GM21381 (cell line): ENCODE measurements around the gene CCL28.
"Not testable (repeated sequence)": the region's sequence is repeated elsewhere in the genome, so short reads cannot be mapped to it uniquely, and the experiment has no call there.

Source experiments
- ATAC-seq: cut with Tn5 transposase; IDR thresholded peaks from one replicate; pipeline ENCODE4 v1.9.1; 2021; ENCODE audit warnings: mild to moderate bottlenecking, moderate library complexity; ENCODE audit not compliant: unreplicated experiment

The CCL28 gene

DNA sequence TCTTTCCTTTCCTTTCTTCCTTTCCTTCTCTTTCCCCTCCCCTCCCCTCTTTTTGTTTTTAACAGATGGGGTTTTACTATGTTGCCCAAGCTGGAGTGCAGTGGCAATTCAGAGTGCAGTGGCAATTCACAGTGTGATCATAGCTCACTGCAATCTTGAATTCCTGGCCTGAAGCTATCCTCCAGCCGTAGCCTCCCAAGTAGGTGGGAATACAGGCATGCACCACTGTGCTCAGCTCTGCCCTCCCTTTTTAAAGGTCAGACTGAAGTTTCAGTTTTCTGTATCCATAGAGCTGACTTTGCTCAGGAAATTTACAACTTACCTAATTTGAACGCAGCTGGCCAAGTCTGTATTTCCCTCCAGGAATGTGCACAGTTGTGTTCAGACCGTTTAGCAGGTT lies 696 bp downstream of the CCL28 start:
- ATAC-seq = no peak

DNA sequence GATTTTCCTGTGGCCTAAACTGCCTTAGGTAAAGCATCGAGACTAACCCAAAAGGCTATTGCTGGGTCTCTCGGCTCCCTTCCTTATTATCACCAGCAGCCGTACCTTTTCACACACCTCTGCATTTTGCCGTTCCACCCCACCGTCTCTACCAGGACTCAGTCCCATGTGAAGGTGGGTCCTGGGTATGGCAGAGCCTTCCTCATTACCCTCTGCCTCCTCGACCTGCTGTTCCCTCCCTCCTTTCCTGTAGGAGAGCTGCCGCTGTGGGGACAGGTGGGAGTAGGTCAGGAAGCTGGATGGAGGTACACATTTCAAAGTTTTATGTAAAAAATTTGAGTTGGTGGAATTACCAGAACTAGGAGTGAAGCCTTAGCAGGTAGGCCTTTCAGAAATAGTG lies 1.8 kb downstream of the CCL28 start:
- no peak for ATAC-seq

DNA sequence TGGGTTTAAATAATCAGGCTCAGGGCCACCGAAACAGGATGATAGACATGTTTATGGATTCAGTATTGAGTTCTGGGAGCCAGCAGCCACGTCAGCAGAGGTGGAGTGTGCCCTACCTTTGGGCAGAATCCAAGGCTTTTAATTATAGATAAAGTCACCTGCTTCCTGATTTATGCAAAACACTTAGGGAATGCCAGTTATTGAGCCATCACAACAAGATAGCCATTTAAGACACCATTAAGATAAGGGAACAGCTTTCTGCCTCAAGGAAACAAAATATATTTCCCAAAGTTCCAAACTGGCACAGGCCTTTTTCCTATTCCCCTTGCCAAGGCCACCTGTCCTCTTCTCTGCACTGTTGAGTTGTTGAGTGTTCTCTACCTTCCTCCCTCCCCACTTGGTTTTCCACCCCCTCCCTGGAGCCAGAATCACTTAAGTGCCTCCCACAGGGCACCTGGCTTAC lies 2.4 kb downstream of the CCL28 start:
- ATAC-seq = no peak

DNA sequence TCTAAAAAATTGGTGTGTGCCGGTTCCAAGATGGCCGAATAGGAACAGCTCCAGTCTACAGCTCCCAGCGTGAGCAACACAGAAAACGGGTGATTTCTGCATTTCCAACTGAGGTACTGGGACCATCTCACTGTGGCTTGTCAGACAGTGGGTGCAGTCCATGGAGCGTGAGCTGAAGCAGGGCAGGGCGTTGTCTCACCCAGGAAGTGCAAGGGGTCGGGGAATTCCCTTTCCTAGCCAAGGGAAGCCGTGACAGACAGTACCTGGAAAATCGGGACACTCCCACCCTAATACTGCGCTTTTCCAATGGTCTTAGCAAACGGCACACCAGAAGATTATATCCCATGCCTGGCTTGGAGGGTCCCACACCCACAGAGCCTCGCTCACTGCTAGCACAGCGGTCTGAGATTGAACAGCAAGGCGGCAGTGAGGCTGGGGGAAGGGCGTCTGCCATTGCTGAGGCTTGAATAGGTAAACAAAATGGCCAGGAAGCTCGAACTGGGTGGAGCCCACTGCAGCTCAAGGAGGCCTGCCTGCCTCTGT lies 9.6 kb downstream of the CCL28 start:
- ATAC-seq = not testable (repeated sequence)

DNA sequence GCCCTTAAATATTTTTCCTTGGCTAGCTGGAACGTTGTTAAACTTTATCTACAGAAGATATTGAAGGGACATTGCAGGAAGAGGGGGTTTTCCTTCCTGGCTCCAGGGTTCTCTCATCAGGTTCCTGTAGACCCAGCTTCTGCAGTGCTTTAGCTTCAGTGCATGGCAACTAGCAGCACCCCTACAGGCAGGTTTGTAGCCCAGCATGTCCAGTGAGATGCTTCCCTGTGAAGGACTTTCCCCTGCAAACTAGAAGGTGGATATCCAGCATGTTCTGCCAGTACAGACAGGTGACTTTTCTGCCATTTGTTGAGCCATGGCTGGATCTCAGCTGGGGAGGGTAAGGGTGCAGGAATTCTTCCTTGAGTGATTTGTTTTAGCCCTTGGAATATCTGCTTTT lies 10.4 kb downstream of the CCL28 start:
- no peak for ATAC-seq

DNA sequence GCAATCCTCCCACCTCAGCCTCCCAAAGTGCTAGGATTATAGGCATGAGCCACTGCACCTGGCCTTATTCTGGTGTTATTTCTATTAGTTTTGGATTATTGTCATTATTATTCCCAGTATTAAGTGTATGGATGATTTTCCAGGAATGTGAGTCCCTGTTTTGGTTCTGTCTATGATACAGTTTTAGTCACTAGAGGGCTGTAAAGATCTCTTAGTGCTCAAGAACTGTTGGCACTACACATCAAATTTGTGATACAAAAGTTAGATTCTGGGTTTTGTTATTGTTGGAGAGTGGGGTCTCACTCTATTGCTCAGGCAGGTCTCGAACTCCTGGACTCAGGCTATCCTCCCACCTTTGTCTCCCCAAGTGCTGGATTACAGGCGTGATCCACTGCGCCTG lies 12.1 kb downstream of the CCL28 start:
- ATAC-seq = no peak

DNA sequence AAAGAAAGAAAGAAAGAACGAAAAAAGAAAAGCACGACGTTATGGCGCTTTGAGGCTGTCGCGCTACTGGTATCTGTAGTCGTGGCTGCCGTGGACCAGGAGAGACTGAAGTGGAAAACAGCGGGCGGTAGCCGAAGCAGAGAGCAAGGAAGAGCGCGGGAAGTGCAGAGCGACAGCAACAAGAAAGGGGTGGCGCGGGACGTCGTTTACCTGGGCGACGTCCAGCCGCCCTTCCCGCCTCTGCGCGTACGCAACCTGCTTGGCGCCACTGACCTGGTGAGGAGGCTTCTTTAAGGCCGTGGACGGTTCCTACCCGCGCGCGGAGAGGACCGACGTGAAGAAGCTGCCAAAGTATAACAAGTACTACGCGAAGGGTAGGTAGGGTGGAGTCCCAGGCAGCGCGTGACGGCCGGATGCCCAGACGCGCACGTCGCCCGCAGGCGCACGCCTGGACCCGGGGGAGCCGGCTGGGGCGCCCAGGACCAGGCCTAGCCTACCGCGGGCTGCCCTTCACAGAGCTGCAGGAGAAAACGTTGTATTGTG lies 15.4 kb downstream of the CCL28 start:
- peak; percentile 97 for ATAC-seq

DNA sequence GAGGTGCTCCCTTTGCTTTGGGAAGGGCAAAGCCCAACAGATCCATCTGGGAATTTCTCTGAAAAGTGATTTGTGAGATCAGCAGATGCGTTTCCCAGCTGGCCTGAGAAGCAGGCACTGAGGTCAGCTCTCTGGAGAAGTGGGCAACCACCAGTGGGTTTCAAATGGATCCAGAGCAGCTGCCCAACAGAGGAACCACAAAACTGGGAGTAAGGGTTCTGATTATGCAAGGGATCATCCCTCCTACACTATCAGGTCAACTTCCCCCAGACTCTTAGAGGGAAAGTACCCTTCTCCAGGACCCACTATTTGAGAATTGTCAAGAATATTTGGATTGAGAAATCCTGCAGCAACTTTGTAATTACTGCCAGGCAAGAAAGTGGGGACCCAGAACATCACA lies 21.7 kb downstream of the CCL28 start:
- no peak for ATAC-seq

DNA sequence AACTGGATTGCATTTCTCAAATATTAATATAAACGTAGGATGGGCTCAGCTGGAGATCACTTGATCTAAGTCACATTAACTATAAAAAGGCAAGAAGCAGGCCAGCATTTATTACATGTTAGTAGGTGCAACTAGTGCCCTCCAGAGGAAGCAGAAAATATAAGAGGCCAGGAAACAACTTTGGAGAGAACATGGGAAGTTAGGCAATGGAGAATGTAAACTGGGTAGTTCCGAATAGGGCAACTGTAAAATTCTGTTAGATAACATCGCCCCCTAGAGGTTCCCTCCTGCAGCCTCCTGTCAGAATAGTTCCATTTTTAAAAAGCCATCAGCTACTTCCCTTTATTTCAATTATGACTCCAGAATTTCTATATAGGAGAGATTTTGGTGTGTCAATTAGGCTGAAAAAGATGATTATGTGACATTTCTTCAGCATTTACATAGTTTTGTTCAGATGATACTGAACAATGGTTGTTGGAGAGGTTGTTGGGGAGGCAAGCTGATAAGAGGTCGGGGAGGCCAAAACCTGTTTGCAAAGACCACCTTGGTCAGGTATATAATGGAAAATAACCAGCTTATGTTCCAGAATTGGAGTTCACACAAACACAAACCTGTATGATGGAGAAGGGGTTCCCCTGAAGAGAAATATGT lies 22.4 kb downstream of the CCL28 start:
- ATAC-seq = peak; percentile 57

DNA sequence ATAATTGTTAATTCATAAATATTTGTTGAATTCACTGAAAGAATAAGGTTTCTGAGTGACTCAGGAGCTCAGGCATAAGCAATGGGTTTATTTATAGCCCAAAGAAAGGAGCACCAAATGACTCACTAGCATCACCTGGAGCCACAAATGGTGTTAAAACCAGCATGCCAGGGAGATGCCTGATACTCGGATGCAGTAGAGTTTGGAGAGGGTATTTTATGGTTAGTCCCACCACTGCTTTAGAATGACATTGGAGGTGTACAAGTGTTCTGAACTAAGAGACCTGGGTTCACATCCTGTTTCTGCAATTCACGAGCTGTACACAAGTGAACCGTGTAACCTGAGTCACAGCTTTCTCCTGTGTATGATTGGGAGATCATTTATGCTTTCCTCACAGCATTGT lies 25.2 kb downstream of the CCL28 start:
- ATAC-seq = peak; percentile 55

DNA sequence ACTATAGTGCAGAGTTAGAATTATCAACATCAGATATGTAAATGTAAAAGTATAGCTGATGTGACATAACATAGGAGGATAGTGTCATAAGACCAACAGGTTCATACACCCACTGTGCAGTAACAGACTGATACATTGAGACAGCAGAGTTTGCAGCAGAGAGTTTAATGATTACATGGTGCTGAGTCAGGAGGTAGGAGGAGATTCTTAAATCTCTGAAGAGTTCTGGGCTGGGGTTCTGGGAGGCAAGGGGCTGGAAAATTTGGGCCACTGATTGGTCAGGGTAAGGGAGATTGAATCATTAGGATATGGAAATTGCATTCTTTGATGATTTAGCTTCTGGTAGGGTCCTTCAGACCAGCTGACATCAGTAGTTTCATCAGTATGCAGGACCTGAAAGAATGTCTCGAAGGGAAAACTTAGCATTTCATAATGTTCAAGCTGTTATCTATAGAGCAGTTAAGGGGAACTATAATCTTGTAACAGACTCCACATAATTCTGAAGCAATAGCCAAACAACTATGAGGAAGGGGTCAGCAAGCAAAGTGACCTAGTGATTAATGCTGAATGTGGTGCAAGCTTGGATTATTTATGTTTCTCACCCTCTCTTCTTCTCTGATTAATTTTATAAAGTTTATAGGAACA lies 35.6 kb downstream of the CCL28 start:
- ATAC-seq = no peak

DNA sequence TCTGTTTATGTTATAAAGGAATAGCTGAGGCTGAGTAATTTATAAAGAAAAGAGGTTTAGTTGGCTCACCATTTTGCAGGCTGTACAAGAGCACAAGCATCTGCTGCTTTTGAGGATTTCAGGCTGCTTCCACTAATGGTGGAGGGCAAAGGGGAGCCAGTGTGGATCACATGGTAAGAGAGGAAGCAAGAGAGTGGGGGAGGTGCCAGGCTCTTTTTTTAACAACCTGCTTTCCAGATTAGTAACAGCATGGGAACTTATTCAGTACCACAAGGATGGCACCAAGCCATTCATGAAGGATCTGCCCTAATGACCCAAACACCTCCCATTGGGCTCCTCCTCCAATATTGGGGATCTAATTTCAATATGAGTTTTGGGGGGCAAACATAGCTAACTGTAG lies 40.4 kb downstream of the CCL28 start:
- ATAC-seq = no peak

DNA sequence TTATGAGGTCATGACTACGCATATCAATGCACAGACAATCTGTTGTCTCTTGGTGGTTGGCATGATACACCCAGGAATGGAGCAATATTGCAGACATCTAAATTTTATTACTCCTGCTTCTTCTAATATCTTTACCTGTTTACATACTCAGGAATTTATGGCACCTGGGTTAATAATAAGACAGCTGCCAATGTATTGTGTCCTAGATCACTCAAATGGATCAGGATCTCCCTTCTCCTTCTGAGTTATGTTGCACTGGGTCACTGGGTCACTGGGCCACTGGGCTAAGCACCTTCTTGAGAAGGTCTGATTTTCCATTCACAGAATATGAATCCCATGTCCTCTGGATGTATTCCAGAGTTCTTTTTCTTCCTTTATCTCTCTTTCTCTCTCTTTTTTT lies 41.8 kb downstream of the CCL28 start:
- ATAC-seq = no peak

DNA sequence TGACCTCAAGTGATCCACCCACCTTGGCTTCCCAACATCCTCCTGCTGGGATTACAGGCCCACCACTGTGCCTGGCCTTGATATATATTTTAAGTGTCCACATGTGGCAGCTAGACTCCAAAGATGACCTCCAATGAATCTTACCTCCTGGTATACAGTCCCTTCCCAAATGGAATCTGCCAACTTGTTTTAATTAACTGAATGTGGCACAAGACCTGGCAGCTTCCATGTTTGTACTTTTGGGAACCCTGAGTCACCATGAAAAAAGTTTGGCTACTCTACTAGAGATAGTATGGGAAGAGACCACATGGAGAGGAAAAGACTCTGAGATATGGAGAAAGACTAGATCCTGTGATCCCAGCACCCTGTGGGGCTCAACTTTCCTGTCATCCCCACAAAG lies 42.5 kb downstream of the CCL28 start:
- ATAC-seq = no peak

DNA sequence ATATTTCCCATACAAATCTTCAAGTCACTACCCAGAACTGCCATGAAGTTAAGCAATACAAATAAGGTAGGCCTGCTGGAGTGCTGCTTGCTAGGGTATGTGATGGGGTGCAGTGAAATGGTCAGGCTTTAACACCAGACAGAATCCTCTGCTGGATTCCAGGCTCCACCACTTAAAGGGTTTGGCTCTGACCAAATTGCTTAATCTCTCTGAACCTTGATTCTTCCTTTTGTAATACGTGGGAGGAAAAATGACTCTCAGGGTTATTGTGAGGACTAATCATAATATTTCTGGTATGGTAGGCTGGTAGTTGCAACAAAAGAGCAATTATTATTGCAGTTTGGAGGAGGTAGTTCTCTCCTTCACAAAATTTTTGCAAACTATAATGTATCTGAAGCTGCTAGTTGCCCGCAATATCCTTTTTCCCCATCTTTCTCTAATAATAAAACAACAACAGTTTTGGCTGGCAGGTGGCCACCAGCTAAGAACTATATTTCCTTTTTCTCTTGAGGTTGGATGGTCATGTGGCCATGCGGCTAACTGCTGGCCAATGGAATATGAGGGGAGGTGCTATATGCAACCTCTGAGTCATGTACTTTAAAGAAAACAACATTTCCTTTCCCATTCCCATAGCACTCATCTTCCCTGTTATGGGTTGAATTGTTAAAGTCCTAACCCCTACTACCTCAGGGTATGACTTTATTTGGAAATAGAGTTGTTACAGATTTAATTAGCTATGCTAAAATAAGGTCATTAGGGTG lies 44.1 kb downstream of the CCL28 start:
- no peak for ATAC-seq

DNA sequence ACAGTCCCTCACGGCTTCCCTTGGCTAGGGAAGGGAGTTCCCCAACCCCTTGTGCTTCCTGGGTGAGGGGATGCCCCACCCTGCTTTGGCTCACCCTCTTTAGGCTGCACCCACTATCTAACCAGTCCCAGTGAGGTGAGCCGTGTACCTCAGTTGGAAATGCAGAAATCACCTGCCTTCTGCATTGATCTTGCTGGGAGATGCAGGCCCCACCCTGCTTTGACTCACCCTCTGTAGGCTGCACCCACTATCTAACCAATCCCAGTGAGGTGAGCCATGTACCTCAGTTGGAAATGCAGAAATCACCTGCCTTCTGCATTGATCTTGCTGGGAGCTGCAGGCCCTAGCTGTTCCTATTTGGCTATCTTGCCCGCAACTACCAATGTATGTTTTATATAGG lies 44.7 kb downstream of the CCL28 start:
- no peak for ATAC-seq

DNA sequence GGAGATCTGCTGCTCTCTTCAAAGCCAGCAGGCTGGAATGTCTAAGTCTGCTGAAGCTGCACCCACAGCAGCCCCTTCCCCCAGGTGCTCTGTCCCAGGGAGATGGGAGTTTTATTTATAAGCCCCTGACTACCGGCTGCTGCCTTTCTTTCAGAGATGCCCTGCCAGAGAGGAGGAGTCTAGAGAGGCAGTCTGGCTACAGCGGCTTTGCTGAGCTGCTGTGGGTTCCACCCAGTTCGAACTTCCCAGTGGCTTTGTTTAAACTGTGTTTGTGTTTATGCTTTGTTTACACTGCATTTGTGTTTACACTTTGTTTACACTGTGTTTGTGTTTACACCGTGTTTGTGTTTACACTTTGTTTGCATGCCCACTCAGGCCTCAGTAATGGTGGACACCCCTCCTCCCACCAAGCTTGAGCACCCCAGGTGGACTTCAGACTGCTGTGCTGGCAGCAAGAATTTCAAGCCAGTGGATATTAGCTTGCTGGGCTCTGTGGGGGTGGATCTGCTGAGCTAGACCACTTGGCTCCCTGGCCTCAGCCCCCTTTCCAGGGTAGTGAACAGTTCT lies 45.4 kb downstream of the CCL28 start:
- not testable (repeated sequence) for ATAC-seq

DNA sequence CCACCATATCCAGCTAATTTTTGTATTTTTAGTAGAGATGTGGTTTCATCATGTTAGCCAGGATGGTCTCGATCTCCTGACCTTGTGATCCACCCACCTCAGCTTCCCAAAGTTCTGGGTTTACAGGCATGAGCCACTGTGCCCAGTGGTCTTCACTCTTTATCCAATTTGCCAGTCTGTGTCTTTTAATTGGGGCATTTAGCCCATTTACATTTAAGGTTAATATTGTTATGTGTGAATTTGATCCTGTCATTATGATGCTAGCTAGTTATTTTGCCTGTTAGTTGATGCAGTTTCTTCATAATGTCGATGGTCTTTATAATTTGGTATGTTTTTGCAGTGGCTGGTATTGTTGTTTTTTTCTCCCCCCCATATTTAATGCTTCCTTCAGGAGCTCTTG lies 47.0 kb downstream of the CCL28 start:
- ATAC-seq = not testable (repeated sequence)

DNA sequence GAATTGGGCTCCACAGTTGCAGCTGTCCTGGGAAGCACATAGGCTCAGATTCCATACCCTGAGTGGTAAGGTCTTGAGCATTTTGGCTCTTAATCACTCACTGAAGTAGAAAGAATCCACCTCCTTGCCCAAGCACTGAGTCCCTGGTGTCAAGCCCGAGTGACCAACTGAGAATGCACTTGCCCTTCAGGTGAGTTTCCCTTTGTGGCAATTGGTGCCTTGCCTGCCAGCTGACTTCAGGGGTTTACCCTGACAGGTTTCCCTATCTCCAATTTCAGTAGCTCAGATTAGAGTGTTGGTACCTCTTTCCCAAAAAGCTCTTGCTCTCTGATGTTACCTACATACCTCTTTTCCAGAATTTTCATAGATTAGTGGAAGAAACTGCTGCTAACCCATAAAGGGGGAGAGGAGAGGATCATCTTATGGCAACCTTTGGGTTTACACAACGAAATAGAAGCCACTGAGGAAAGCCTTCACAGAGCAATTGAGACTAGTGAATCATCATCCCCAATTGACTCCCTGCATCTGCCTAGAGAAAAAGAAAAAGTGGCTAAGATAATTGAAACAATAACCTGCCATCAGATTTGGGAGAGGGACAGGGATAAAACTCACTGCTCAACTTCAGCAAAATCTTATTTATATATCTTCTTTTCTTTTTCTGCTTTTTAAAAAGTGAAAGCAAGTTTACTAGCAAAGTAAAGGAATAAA lies 48.6 kb downstream of the CCL28 start:
- ATAC-seq = no peak

DNA sequence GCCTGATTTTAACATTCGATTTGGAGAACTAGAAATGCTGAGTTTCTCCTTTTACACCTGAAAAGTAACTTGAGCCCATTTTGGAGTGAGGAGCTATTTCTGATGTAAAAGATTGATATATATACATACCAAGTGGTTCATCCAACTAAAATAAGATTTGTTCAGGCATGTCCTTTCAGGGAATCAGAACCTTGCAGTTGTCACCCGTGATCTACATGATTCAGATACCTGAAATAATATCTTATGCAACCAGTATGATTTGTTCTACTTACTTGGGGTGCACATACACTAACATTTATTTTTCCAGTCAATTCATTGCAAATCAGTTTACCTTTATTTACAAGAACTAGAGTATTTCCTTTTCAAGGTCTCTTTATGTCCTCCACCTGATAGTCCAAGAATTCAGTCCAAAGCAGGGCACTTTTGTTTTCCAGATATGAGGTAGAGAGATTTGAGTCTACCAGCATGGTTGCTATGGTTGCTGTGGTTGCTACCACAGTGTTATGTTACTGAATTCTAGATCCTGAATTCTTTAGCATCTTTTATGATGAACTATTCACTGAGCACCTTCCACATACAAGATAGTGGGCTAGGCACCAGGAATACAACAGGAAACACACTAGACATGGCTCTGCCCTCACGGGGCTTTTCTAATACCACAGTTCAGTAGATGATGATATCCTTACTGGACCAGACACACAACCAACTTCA lies 49.3 kb downstream of the CCL28 start:
- no peak for ATAC-seq
